GM23248 (cell line): ENCODE results near the gene RPS19BP1. TPM values are rescaled to one million over a fixed set of nuclear protein-coding genes. Genes with fewer than 3 reads are reported as not detected.
"Not testable (repeated sequence)": the region's sequence is repeated elsewhere in the genome, so short reads cannot be mapped to it uniquely, and the experiment has no call there.

Experiments used
- DNase-seq: peaks from one replicate; pipeline ENCODE4 v3.0.0-alpha.2; 2015
- H2AFZ ChIP-seq: fragments of 200-600 bp; sonication (generic); 2 replicates; pipeline ENCODE4 v1.6.1; 2016; ENCODE audit warnings: antibody characterized with exemption
- H3F3A ChIP-seq: fragments of 200-600 bp; sonication (generic); 2 replicates; pipeline ENCODE4 v1.6.1; 2016; ENCODE audit warnings: mild to moderate bottlenecking, antibody characterized with exemption, mixed run types; ENCODE audit not compliant: insufficient read depth
- H3K27ac ChIP-seq: fragments of 200-600 bp; sonication (generic); 2 replicates; pipeline ENCODE4 v1.5.1; 2016; ENCODE audit warnings: mild to moderate bottlenecking
- H3K27me3 ChIP-seq: fragments of 200-600 bp; sonication (generic); replicated peaks from 2 replicates; pipeline ENCODE4 v1.6.1; 2016; ENCODE audit warnings: mild to moderate bottlenecking; ENCODE audit not compliant: insufficient read depth
- H3K36me3 ChIP-seq: fragments of 200-600 bp; sonication (generic); 2 replicates; pipeline ENCODE4 v1.6.1; 2016; ENCODE audit warnings: low read depth, mild to moderate bottlenecking
- H3K4me1 ChIP-seq: fragments of 200-600 bp; sonication (generic); 2 replicates; pipeline ENCODE4 v1.6.1; 2016; ENCODE audit warnings: mild to moderate bottlenecking; ENCODE audit not compliant: insufficient read depth
- H3K4me2 ChIP-seq: fragments of 200-600 bp; sonication (generic); one replicate; pipeline ENCODE4 v1.6.1; 2016; ENCODE audit warnings: mild to moderate bottlenecking; ENCODE audit not compliant: unreplicated experiment
- H3K4me3 ChIP-seq: fragments of 200-600 bp; sonication (generic); 2 replicates; pipeline ENCODE4 v1.5.1; 2016; ENCODE audit warnings: mild to moderate bottlenecking
- H3K79me2 ChIP-seq: fragments of 200-600 bp; sonication (generic); 2 replicates; pipeline ENCODE4 v1.6.1; 2016; ENCODE audit warnings: mild to moderate bottlenecking; ENCODE audit not compliant: insufficient read depth
- H3K9ac ChIP-seq: fragments of 200-600 bp; sonication (generic); 2 replicates; pipeline ENCODE4 v1.6.1; 2016; ENCODE audit warnings: mild to moderate bottlenecking
- H3K9me2 ChIP-seq: fragments of 200-600 bp; sonication (generic); 2 replicates; pipeline ENCODE4 v1.6.1; 2016; ENCODE audit warnings: mixed run types, mild to moderate bottlenecking, moderate library complexity; ENCODE audit not compliant: insufficient read depth
- H3K9me3 ChIP-seq: fragments of 200-600 bp; sonication (generic); one replicate; pipeline ENCODE4 v1.6.1; 2017; ENCODE audit warnings: low read depth
- H4K20me1 ChIP-seq: fragments of 200-600 bp; sonication (generic); 2 replicates; pipeline ENCODE4 v1.6.0; 2016; ENCODE audit not compliant: insufficient read depth
- EZH2 ChIP-seq: fragments of 200-600 bp; sonication (generic); IDR thresholded peaks from 2 replicates; pipeline ENCODE4 v1.6.1; 2018; ENCODE audit warnings: antibody characterized with exemption, mild to moderate bottlenecking; ENCODE audit not compliant: insufficient read depth, poor library complexity, severe bottlenecking
- EZH2phosphoT487 ChIP-seq: fragments of 200-600 bp; sonication (generic); IDR thresholded peaks from 2 replicates; pipeline ENCODE4 v1.6.1; 2018; ENCODE audit warnings: antibody characterized with exemption, moderate library complexity, mild to moderate bottlenecking, low read depth; ENCODE audit not compliant: insufficient read depth
- WGBS, 2 experiments: methylation state at CpG; one replicate each; pipeline ENCODE4 v1.1.6; 2015 to 2017; ENCODE audit warnings: low lambda C conversion rate in 2 of 2, low coverage in 1 of 2; ENCODE audit errors: missing lambda C conversion rate in 2 of 2; 5-methylcytosine and 5-hydroxymethylcytosine counted together
- in situ Hi-C: fragments of 300-500 bp; cut with MboI; formaldehyde crosslinking; loops from 2 replicates; pipeline ENCODE4 v1.15.0; 2020
- polyA plus RNA-seq: library from polyadenylated mRNA; unstranded; fragments of >200 nt; fragmentation: Nextera tagmentation; extraction: Ambion mirVana; gene quantifications from 2 replicates; pipeline ENCODE4 v1.2.1, GENCODE V29; 2016
- total RNA-seq: library from RNA; depleted of rRNA; stranded (reverse); fragments of >200 nt; shearing (Covaris generic); gene quantifications from 2 replicates; pipeline ENCODE4 v1.2.3, GENCODE V29; 2014

The RPS19BP1 gene
- total and polyA plus RNA-seq, 2 experiments from 2014 or later: 93.9 to 114 TPM

GRCh38 chr22:39508393-39508792 is 24.2 kb downstream of the RPS19BP1 start:
- in situ Hi-C loops: no loop called here
- no peaks in the 10 kb centered on the region for H3K9me3 ChIP-seq
- peaks cover 32% of the 10 kb centered on the region; the same call in 1 of the 2 replicates for H3K36me3 ChIP-seq

GRCh38 chr22:39507021-39507420 is 25.5 kb downstream of the RPS19BP1 start:
- H3K4me3 ChIP-seq, H3K4me1 ChIP-seq, H4K20me1 ChIP-seq, H3K9me2 ChIP-seq, H3K27ac ChIP-seq, H3K4me2 ChIP-seq, H3K9me3 ChIP-seq, H3K9ac ChIP-seq, H3F3A ChIP-seq, H3K27me3 ChIP-seq, in situ Hi-C loops, H2AFZ ChIP-seq, DNase-seq: not testable (repeated sequence)
- WGBS, 2 experiments: 87 to 91% methylated on average over 10 of the region's 10 CpGs
- Histone ChIP-seq H3K79me2 (peaks cover 98% of the 10 kb centered on the region), H3K36me3 (peaks cover 31% of the 10 kb centered on the region; the same call in 1 of the 2 replicates)

More at GRCh38 chr22:39508393-39508792, 24.2 kb downstream of the RPS19BP1 start:
- Histone ChIP-seq H3K4me1 (peaks cover 4% of the 10 kb centered on the region), H3K27ac (no peak overlapping the region), H4K20me1 (no peaks in the 10 kb centered on the region), H3K4me3 (no peak overlapping the region), H3K4me2 (no peak overlapping the region), H3K79me2 (peaks cover 86% of the 10 kb centered on the region), H2AFZ (no peak overlapping the region), H3K27me3 (no peaks in the 10 kb centered on the region), H3K9me2 (no peaks in the 10 kb centered on the region), H3F3A (no peaks in the 10 kb centered on the region), H3K9ac (no peak overlapping the region)
- no peak for DNase-seq
- WGBS, 2 experiments: 94 to 97% methylated on average over 4 of the region's 4 CpGs
- no peak for TF ChIP-seq EZH2
- no peak for TF ChIP-seq EZH2phosphoT487

GRCh38 chr22:39504071-39504470 is 28.5 kb downstream of the RPS19BP1 start:
- Histone ChIP-seq H3K4me1 (peaks cover 15% of the 10 kb centered on the region), H3K36me3 (peaks cover 24% of the 10 kb centered on the region; the same call in 1 of the 2 replicates), H2AFZ (no peak overlapping the region), H3K9ac (peak overlapping the region; percentile 94), H3K9me2 (no peaks in the 10 kb centered on the region), H3K79me2 (peaks cover 69% of the 10 kb centered on the region), H3K27me3 (no peaks in the 10 kb centered on the region), H3K27ac (no peak overlapping the region), H4K20me1 (no peaks in the 10 kb centered on the region), H3K4me3 (peak overlapping the region; percentile 93; the same call in 1 of the 2 replicates), H3F3A (no peaks in the 10 kb centered on the region), H3K4me2 (no peak overlapping the region), H3K9me3 (no peaks in the 10 kb centered on the region)
- 92% methylated on average over 16 of the region's 16 CpGs for WGBS, 2 experiments
- DNase-seq: no peak
- no peak for TF ChIP-seq EZH2phosphoT487
- no peak for TF ChIP-seq EZH2
- in situ Hi-C loops: no loop called here

GRCh38 chr22:39503630-39504029 is 28.9 kb downstream of the RPS19BP1 start:
- Histone ChIP-seq H3K9ac (peak overlapping the region; percentile 94), H2AFZ (no peak overlapping the region), H3K27me3 (no peaks in the 10 kb centered on the region), H3K9me3 (no peaks in the 10 kb centered on the region), H4K20me1 (no peaks in the 10 kb centered on the region), H3K4me2 (peak overlapping the region; percentile 94), H3K79me2 (peaks cover 65% of the 10 kb centered on the region), H3K9me2 (no peaks in the 10 kb centered on the region), H3K36me3 (peaks cover 24% of the 10 kb centered on the region; the same call in 1 of the 2 replicates), H3K4me3 (peak overlapping the region; percentile 93), H3F3A (no peaks in the 10 kb centered on the region), H3K4me1 (peaks cover 15% of the 10 kb centered on the region), H3K27ac (peak overlapping the region; percentile 53; the same call in 1 of the 2 replicates)
- peak; percentile 24 for DNase-seq
- in situ Hi-C loops: no loop called here
- TF ChIP-seq EZH2phosphoT487 (no peak), EZH2 (no peak)
- WGBS, 2 experiments: 69 to 72% methylated on average over 6 of the region's 6 CpGs
